HAP-1 (cell line): ENCODE data around the gene LTV1.
"Not testable (repeated sequence)": the region's sequence is repeated elsewhere in the genome, so short reads cannot be mapped to it uniquely, and the experiment has no call there.

ENCODE experiments used
- DNase-seq, 2 experiments: peaks; one replicate each; pipeline ENCODE4 v3.0.0-alpha.2; 2016 to 2020; ENCODE audit warnings: low spot score in 2 of 2
- H3K27me3 ChIP-seq: fragments of 250-450 bp; sonication (Bioruptor Pico); 2 replicates; pipeline ENCODE4 v1.5.1; 2020; ENCODE audit warnings: low read depth, mild to moderate bottlenecking, moderate library complexity
- H3K36me3 ChIP-seq: fragments of 250-450 bp; sonication (Bioruptor Pico); replicated peaks from 2 replicates; pipeline ENCODE4 v1.5.1; 2020; ENCODE audit warnings: mild to moderate bottlenecking
- H3K4me1 ChIP-seq: fragments of 250-450 bp; sonication (Bioruptor Pico); 2 replicates; pipeline ENCODE4 v1.5.1; 2020; ENCODE audit warnings: mild to moderate bottlenecking
- H3K4me3 ChIP-seq: fragments of 250-450 bp; sonication (Bioruptor Pico); 2 replicates; pipeline ENCODE4 v1.5.1; 2020; ENCODE audit warnings: mild to moderate bottlenecking, moderate library complexity
- H3K9me3 ChIP-seq: fragments of 250-450 bp; sonication (Bioruptor Pico); 2 replicates; pipeline ENCODE4 v1.5.1; 2020; ENCODE audit warnings: mild to moderate bottlenecking, moderate library complexity
- in situ Hi-C: fragments of 300-500 bp; cut with MboI; formaldehyde crosslinking; loops from 3 replicates; pipeline ENCODE4 v1.14.3; 2020; ENCODE audit warnings: low sequenced_read_pairs, inconsistent platforms, mixed read lengths

LTV1 gene, protein sequence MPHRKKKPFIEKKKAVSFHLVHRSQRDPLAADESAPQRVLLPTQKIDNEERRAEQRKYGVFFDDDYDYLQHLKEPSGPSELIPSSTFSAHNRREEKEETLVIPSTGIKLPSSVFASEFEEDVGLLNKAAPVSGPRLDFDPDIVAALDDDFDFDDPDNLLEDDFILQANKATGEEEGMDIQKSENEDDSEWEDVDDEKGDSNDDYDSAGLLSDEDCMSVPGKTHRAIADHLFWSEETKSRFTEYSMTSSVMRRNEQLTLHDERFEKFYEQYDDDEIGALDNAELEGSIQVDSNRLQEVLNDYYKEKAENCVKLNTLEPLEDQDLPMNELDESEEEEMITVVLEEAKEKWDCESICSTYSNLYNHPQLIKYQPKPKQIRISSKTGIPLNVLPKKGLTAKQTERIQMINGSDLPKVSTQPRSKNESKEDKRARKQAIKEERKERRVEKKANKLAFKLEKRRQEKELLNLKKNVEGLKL

DNA sequence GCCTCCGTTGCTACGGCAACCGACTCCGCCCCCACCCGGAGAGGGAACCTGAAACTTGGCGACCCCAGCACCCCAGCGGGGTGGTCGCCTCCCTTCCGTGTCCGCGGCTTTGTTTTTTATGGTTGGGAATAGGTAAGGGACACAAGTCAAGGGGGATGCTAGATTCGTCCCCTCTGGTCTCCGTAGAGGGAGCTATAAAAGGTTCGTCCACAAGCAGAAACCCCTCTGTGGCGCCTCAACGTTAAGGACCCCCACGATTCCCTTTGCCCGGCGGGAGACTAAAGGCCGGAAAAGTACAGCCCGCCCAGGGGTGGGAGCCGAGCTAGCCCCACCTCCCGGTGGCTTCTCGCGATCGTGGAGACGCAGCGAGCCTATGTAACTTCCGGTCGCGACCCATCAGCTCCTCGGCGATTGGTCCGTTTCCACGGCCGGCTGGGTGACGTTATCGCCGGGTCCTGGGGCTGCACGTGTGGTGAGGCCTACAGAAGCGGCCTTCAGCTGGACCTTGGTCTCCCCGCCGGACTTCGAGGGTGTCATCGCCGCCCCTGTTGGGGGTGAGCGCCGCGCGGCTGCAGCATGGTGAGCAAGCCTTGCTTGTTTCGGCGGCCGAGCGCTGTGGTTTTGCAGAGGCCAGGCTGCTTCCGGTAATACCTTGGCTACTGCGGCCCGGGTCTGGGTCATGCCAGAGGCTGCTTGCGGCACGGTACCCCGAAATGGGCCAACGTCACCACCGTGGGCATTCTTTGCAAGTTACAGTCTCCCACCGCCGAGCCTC lies at the start of gene LTV1:
Gene LTV1, plus strand, starts transcription at position 437 of the 775 bp plus-strand sequence. Its CDS starts 140 bp downstream, at position 577.
- in situ Hi-C loops = no loop called here
- DNase-seq = peak; percentile 87 to 96
- peak within 1 kb of the TSS; percentile 86 for H3K4me3 ChIP-seq
- peaks cover 45% of the 10 kb centered on the region for H3K36me3 ChIP-seq
- H3K9me3 ChIP-seq = no peaks in the 10 kb centered on the region
- no peaks in the 10 kb centered on the region for H3K27me3 ChIP-seq
- peaks cover 12% of the 10 kb centered on the region for H3K4me1 ChIP-seq

DNA sequence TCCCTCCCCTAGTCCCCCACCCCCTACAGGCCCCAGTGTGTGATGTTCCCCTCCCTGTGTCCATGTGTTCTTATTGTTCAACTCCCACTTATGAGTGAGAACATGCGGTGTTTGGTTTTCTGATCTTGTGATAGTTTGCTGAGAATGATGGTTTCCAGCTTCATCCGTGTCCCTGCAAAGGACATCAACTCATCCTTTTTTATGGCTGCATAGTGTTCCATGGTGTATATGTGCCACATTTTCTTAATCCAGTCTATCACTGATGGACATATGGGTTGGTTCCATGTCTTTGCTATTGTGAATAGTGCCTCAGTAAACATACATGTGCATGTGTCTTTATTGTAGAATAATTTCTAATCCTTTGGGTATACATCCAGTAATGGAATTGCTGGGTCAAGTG lies 46.6 kb upstream of the LTV1 start:
- in situ Hi-C loops, H3K4me1 ChIP-seq, H3K4me3 ChIP-seq, DNase-seq, H3K36me3 ChIP-seq, H3K27me3 ChIP-seq, H3K9me3 ChIP-seq: not testable (repeated sequence)

DNA sequence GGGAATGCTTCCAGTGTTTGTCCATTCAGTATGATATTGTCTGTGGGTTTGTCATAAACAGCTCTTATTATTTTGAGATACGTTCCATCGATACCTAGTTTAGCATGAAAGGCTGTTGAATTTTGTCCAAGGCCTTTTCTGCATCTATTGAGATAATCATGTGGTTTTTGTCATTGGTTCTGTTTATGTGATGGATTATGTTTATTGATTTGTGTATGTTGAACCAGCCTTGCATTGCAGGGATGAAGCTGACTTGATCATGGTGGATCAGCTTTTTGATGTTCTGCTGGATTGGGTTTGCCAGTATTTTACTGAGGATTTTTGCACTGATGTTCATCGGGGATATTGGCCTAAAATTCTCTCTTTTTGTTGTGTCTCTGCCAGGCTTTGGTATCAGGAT lies 44.7 kb upstream of the LTV1 start:
- H3K27me3 ChIP-seq, in situ Hi-C loops, H3K36me3 ChIP-seq, H3K4me1 ChIP-seq, DNase-seq, H3K4me3 ChIP-seq, H3K9me3 ChIP-seq: not testable (repeated sequence)

DNA sequence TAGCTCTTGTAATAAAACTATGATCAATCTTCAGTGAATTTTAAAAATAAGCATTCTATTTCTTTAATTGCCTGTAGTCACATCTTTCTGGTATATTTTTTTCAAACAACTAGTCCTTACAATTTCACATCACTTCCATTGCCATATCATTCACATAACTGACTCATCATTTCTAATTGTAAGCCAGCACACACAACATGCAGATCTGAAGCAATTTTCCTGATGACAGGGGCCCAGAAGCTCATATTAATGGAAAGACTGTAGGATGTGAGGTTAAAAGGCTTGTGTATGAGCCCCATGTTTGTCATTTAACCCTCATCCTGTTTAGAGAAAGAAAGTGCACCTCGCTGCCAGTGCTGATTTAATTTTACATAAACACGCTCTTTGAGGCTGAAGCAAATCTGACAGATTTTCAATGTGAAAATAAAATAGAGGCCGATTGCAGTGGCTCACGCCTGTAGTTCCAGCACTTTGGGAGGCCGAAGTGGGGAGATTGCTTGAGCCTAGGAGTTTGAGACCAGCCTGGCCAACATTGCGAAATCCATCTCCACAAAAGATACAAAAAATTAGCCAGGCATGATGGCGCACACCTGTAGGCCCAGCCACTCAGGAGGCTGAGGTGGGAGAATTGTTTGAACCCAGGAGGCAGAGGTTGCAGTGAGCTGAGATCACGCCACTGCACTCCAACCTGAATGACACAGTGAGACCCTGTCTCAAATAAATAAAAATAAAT lies 40.1 kb upstream of the LTV1 start:
- no peaks in the 10 kb centered on the region for H3K36me3 ChIP-seq
- no peaks in the 10 kb centered on the region for H3K27me3 ChIP-seq
- no peaks in the 10 kb centered on the region for H3K9me3 ChIP-seq
- DNase-seq = no peak
- in situ Hi-C loops = no loop called here
- no peaks in the 10 kb centered on the region for H3K4me1 ChIP-seq
- H3K4me3 ChIP-seq = no peak overlapping the region

DNA sequence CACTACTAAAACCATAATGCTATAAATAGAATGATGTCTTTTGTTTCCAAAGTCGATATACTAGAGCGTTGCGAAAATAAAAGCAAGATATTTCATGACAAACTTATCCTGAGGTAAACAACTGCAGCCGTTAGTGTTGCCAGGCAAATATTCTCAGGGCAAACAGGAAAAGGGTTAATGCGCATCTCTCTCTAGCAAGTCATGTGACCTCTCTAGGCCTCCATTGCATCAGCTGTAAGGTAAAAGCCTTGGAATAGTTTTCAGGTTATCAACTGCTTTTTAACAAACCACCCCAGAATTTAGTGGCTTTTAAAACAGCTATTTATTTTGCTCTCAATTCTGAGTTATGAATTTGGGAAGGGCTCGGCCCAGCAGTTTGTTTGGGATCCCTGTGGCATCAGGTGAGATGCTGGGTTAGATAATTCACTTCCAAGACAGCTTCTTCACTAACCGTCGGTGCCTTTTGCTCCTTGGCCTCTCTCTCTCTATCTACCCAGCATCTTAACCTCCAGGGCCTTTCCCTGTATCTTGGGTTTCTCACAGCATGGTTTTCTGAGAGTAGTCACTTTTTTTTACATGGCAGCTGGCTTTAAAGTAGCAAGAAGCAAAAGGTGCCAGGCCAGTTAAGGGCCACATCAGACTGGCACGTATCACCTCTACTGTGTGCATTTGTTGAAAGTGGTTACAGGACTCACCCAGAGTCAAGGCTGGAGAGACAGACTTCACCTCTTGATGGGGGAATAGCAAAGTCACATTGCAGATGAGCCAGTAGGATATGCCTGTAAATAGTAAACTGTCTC lies 39.2 kb upstream of the LTV1 start:
- no peak for DNase-seq
- in situ Hi-C loops = no loop called here
- Histone ChIP-seq H3K9me3 (no peaks in the 10 kb centered on the region), H3K36me3 (no peaks in the 10 kb centered on the region), H3K27me3 (no peaks in the 10 kb centered on the region), H3K4me3 (no peak overlapping the region), H3K4me1 (no peaks in the 10 kb centered on the region)

DNA sequence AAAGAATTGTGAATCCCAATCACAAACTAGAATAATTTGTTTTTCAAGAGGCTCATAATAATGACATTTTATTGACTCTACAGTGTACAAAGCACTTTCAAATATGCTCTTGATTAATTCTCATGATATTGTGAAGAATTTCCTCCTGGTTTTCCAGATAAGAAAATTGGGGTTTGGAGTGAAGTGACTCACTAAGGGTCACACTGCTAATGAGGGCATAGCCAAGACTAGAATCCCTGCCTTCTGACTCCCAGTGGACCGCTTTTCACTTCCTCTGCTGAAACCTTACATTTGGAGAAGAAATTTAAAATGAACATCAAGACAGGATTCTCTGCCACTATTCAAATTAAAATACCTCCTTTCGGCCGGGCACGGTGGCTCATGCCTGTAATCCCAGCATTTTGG lies 38.3 kb upstream of the LTV1 start:
- in situ Hi-C loops = no loop called here
- no peaks in the 10 kb centered on the region for H3K4me1 ChIP-seq
- no peaks in the 10 kb centered on the region for H3K9me3 ChIP-seq
- no peak overlapping the region for H3K4me3 ChIP-seq
- no peaks in the 10 kb centered on the region for H3K27me3 ChIP-seq
- H3K36me3 ChIP-seq = no peaks in the 10 kb centered on the region
- DNase-seq = no peak

DNA sequence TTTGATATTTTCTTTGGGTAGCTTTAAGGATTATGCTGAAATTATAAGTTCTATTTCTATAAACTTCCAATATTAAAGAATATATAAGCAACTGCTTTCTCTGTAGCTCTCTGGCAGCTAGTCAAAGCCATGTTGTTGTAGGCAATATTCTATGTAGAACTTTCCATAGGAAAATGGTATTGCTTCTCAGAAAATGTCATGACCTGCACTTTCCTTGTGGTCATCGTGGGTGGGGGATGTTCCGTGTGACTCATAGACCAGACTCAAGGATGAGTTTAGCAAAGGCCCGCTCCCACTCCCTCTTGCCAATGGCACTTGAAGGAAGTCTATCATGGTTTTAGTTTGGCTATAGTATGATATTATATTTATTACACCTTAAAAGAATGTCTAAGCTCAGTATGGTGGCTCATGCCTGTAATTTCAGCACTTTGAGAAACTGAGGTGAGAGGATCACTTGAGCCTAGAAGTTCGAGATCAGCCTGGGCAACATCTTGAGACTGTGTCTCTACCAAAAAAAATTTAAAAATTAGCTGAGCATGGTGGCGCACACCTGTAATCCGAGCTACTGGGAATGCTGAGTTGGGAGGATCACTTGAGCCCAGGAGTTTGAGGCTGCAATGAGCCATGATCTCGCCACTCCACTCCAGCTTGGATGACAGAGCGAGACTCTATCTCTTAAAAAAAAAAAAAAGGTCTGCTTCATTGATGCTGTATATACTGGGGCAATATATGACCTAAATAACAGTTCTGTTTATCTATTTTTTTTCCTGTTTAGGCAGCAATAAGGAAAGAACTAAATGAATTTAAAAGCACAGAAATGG lies 36.6 kb upstream of the LTV1 start:
- no peaks in the 10 kb centered on the region for H3K9me3 ChIP-seq
- H3K36me3 ChIP-seq = no peaks in the 10 kb centered on the region
- DNase-seq = no peak
- H3K27me3 ChIP-seq = no peaks in the 10 kb centered on the region
- no peak overlapping the region for H3K4me3 ChIP-seq
- no peaks in the 10 kb centered on the region for H3K4me1 ChIP-seq
- in situ Hi-C loops = no loop called here

DNA sequence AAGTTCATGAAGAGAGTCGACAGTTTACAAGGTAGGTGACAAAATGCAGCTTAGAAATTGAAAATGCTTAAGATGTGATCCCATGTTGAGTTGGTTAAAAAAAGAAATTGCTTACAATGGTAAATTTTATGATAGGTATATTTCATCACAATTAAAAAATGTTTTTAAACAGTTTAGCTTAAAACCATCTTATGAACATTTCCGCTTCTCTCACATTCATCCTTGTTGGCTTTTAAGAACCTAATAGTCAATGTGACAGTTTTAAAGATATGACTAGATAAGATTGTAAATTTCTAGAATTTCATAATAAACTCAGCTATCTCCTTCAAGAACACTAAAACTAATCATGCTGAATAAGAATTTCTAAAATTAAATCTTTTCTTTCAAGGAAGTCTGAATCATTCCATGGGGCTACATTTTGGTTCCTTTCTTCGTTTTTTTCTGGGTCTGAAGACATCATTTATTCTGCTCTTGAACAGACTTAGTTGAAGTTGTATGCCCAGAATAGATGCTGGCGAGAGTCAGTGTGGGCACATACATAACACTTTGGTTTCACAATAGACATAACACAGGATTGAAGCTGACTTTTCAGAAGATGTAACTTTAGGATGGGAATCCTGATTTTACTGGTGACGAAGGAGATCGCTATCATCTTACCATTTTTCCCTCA lies 35.9 kb upstream of the LTV1 start:
- no peaks in the 10 kb centered on the region for H3K36me3 ChIP-seq
- no peaks in the 10 kb centered on the region for H3K4me1 ChIP-seq
- in situ Hi-C loops = no loop called here
- H3K27me3 ChIP-seq = no peaks in the 10 kb centered on the region
- H3K9me3 ChIP-seq = no peaks in the 10 kb centered on the region
- no peak overlapping the region for H3K4me3 ChIP-seq
- no peak for DNase-seq

DNA sequence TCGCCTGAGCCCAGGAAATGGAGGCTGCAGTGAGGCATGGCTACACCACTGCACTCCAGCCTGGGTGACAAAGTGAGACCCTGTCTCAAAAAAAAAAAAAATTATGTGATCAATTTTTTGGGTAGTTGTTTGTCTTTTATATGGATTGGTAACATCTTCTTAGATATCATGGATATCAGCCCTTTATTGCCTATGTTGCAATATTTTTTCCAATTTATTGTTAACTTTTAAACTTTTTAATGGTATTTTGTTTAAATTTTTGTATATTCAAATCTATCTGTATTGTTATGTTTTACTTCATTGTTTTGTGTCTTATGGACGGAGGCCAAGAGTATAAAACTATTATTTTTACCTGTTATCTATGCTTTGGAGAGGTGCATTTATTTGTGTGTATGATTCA lies 32.4 kb upstream of the LTV1 start:
- Histone ChIP-seq H3K9me3 (no peaks in the 10 kb centered on the region), H3K36me3 (no peaks in the 10 kb centered on the region), H3K4me3 (no peak overlapping the region), H3K4me1 (no peaks in the 10 kb centered on the region), H3K27me3 (no peaks in the 10 kb centered on the region)
- no peak for DNase-seq
- in situ Hi-C loops = no loop called here

DNA sequence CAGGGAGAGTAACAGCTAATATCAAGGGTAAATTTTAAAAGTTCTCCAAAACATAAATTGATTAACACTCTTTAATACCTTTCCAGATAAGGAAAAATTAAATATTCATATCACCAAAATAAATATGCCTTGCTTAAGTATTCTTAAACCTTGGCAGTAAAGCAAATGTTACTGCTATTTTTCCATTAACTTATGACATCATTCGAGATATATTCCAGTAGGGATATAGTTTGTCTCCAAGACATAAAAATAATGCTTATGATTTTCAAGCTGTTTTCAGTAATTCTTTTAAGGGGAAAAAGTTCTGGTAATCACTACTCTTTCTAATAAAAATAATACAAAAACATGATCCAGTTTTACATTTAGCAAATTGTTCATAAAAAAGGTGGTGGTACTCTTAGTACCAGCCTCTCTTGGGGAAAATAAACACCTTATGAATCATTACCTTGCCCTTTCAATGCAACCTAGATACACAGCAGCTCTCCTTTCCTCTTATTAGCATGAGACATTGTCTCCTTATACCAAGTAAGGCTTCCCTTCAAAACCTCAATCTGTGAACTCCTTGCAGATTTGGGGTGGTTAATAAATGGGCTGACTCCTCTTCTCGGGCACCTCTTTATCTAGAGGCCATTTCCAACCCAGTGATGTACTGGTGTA lies 31.5 kb upstream of the LTV1 start:
- in situ Hi-C loops = no loop called here
- H3K4me3 ChIP-seq = no peak overlapping the region
- no peaks in the 10 kb centered on the region for H3K9me3 ChIP-seq
- H3K27me3 ChIP-seq = no peaks in the 10 kb centered on the region
- no peak for DNase-seq
- H3K36me3 ChIP-seq = no peaks in the 10 kb centered on the region
- no peaks in the 10 kb centered on the region for H3K4me1 ChIP-seq

DNA sequence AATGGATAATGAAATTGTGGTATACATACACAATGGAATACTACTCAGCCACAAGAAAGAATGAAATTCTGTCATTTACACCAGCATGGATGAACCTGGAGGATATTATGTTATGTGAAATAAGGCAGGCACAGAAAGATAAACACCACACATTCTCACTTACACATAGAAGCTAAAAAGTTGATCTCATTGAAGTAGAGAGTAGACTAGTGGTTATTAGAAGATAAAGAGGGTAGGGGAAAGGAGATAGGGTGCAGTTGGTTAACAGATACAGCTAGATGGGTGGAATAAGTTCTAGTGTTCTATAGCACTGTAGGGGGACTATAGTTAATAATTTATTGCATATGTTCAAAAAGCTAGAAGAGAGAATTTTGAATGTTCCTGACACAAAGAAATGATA lies 25.5 kb upstream of the LTV1 start:
- no peak for DNase-seq
- no peaks in the 10 kb centered on the region for H3K9me3 ChIP-seq
- H3K27me3 ChIP-seq = no peaks in the 10 kb centered on the region
- no peaks in the 10 kb centered on the region for H3K36me3 ChIP-seq
- H3K4me3 ChIP-seq = no peak overlapping the region
- in situ Hi-C loops = no loop called here
- no peaks in the 10 kb centered on the region for H3K4me1 ChIP-seq

DNA sequence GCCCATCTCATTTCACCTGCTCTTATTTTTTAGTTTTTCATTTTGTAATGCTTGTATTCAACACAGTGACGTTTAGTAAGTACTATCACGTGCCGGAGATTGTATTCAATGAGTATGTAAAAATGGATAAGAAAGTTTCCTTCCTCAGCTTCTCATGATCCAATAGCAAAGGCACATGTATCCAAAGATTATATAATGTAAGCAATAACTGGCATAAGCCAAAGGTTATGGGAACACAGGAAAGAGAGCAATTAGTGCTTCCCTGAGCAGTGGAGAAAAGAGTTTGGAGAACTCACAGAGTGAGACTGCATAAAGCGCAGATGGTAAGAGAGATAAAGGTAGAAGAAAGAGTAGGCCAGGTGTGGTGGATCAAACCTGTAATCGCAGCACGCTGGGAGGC lies 21.8 kb upstream of the LTV1 start:
- Histone ChIP-seq H3K36me3 (no peaks in the 10 kb centered on the region), H3K27me3 (no peaks in the 10 kb centered on the region), H3K4me1 (no peaks in the 10 kb centered on the region), H3K4me3 (no peak overlapping the region), H3K9me3 (no peaks in the 10 kb centered on the region)
- in situ Hi-C loops = no loop called here
- no peak for DNase-seq
